ENCODE measurements around the gene PLCB1.

The PLCB1 gene

GRCh38 chr20:8726460-8726859, 594.4 kb downstream of the PLCB1 start:
- DNase-seq (ENCODE audit: low spot score) = no peak
- TF ChIP-seq CTCF (IDR thresholded peaks at IDR 0.05; ENCODE audit: extremely low read depth, missing control alignments) = no peak

GRCh38 chr20:8735014-8735413, 602.9 kb downstream of the PLCB1 start:
- no peak for TF ChIP-seq CTCF (IDR thresholded peaks at IDR 0.05; ENCODE audit: extremely low read depth, missing control alignments)
- no peak for DNase-seq (ENCODE audit: low spot score)

GRCh38 chr20:8735674-8736073, 603.6 kb downstream of the PLCB1 start:
- no peak for DNase-seq (ENCODE audit: low spot score)
- TF ChIP-seq CTCF (IDR thresholded peaks at IDR 0.05; ENCODE audit: extremely low read depth, missing control alignments) = no peak

- no peak for TF ChIP-seq CTCF (IDR thresholded peaks at IDR 0.05; ENCODE audit: extremely low read depth, missing control alignments)
Measured at GRCh38 chr20:8740265-8740664, 608.2 kb downstream of the PLCB1 start.

GRCh38 chr20:8744228-8744844, 612.3 kb downstream of the PLCB1 start:
- no peak for TF ChIP-seq CTCF (IDR thresholded peaks at IDR 0.05; ENCODE audit: extremely low read depth, missing control alignments)
- DNase-seq (ENCODE audit: low spot score) = no peak

More at GRCh38 chr20:8740265-8740664, 608.2 kb downstream of the PLCB1 start:
- peak; percentile 15 for DNase-seq (ENCODE audit: low spot score)

- no peak for DNase-seq (ENCODE audit: low spot score)
- no peak for TF ChIP-seq CTCF (IDR thresholded peaks at IDR 0.05; ENCODE audit: extremely low read depth, missing control alignments)
Measured at GRCh38 chr20:8749101-8749500, 617.0 kb downstream of the PLCB1 start.

GRCh38 chr20:8749986-8750385, 617.9 kb downstream of the PLCB1 start:
- no peak for DNase-seq (ENCODE audit: low spot score)
- TF ChIP-seq CTCF (IDR thresholded peaks at IDR 0.05; ENCODE audit: extremely low read depth, missing control alignments) = no peak

Data from GM20000 (cell line).